GM21528 (cell line): ENCODE results near the gene APOH.
"Not testable (repeated sequence)": the region's sequence is repeated elsewhere in the genome, so short reads cannot be mapped to it uniquely, and the experiment has no call there.

Experiments used
- ATAC-seq: cut with Tn5 transposase; IDR thresholded peaks from one replicate; pipeline ENCODE4 v1.9.1; 2021; ENCODE audit warnings: mild to moderate bottlenecking, moderate library complexity; ENCODE audit not compliant: unreplicated experiment, low FRiP score

Gene APOH, protein sequence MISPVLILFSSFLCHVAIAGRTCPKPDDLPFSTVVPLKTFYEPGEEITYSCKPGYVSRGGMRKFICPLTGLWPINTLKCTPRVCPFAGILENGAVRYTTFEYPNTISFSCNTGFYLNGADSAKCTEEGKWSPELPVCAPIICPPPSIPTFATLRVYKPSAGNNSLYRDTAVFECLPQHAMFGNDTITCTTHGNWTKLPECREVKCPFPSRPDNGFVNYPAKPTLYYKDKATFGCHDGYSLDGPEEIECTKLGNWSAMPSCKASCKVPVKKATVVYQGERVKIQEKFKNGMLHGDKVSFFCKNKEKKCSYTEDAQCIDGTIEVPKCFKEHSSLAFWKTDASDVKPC

DNA sequence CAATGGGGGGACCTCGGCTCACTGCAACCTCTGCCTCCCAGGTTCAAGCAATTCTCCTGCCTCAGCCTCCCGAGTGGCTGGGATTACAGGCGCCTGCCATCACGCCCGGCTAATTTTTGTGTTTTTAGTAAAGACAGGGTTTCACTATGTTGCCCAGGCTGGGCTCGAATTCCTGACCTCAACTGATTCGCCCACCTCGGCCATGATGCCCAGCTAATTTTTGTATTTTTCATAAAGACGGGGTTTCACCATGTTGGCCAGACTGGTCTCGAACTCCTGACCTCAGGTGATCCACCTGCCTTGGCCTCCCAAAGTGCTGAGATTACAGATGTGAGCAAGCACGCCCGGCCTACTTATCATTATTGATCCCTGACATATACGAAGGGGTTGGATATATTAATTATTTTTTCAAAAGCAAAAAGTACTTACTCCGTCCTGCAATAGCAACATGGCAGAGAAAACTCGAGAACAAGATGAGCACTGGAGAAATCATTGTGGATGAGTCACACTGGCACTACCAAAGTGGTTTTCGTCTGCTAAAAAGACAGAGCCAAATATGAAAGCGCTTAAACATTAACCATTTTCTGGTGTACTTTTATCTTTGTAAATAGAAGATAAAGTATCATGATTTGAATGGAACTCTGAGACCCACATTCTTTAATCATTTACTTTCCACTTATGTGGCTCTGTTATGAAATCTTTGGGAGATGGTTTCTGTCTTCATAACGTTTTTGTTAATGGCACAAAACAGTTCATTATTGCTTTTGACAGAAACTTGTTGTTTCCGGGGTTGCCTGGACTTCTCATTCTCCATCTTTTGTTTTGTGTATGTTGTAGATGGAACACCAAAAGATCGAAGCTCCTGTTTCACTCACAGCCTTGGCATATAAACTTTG is at the start of gene APOH:
Gene APOH, minus strand, starts transcription at position 529 of the 896 bp plus-strand sequence. Its CDS starts 36 bp downstream, at position 493.
- no peak for ATAC-seq

DNA sequence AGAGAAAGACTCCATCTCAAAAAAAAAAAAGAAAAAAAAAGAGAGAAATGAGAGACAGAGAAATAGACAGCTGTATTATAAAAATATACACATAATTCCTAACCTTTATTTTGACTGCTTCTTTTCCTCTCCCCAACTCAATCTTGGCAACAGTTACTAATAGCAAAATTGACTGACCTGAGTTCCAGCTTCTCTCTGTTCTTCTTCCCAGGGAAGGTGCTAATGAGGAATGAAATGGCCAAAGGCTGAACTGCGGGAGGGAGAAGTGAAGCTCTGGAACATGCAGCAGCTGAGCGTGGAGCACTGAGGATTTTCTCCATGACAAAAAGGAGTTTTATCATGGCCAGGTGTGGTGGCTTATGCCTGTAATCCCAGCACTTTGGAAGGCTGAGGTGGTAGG is 48.0 kb upstream of the APOH start:
- ATAC-seq: no peak

DNA sequence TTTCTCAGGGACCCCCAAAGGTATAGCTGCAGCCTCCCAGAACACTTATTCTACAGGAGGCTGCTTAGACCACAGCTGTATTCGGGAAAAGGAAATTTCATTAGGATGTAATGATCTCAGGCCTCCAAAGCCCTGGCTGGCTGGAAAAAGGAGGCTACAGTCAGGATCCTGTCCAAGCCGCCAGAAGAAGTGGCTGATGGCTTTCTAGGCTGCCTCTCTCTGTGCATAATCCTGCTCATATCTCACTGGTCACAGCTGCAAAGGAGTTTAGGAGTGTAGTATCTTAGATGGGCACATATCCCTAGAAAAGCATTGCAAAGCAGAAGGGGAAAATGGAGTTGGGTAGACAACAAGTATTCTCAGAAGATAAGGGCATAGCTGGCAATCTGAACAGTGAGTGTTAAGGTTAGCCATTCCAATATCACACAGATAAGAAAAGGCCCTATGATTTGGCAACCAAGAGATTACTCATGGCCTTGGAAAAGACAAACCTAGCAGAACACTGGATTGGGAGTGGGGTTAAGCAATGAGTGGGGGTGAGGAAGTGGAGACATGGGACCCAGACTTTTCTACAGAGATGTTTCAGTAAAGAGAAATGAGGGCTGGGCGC is 47.2 kb upstream of the APOH start:
- no peak for ATAC-seq

DNA sequence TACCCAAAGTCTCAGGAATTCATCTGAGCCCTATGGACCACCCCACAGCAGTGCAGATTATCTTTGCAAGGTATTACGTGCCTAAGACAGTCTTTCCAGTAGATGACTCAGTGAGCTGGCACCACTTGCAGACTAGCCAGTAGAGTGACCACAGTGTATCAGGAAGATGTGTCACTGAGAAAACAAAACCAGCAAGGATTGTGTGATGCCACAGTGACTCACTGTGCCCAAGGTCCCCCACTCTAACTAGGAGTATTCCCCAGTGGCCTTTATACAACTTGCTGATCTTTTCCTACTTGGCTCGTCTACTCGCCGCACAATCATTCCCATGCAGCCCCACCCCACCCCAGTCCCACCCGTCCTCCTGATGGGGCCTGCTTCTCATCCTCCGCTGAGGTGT is 46.4 kb upstream of the APOH start:
- no peak for ATAC-seq

DNA sequence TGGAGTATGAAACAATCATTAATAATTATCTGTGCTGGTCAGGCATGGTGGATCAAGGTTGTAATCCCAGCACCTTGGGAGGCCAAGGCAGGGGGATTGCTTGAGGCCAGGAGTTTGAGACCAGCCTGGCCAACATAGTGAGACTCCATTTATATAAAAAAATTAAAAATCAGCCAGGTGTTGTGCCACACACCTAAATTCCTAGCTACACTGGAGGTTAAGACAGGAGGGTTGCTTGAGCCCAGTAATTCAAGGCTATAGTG is 44.3 kb upstream of the APOH start:
- ATAC-seq: no peak

DNA sequence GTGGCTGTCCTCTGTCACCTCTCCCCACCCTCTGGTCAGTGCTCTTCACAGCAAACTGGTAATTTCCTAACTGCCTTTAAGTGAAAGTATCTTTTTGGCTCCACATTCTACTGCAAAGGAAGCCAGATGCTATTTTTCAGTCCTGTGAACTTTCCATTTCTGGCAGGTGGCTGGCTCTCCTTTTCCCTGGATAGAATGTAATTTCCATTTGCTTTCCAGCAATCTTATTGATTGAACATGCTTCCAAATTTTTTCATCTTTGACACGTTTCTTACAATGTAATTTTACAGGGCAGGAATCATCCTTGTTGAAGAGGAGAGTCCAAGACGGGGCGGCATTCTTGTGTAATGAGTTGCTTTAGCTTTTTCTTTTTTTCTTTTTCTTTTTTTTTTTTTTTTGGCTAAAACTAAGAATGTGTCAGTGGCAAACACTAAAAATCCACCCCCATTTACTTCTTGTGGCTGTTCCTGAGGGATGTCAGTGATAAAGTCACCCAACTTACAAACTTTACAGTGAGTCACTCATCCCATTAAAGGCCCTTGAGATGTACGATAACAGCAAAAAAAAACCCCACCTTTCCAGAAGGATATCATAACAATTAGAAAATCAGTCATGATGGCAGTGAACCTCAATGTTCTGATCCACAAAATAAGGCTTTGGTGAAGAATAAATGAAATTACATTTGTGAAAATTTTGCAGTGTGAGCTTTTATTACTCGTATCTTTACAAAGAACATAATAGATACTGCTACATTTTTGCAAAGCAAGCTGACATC is 43.8 kb upstream of the APOH start:
- no peak for ATAC-seq

DNA sequence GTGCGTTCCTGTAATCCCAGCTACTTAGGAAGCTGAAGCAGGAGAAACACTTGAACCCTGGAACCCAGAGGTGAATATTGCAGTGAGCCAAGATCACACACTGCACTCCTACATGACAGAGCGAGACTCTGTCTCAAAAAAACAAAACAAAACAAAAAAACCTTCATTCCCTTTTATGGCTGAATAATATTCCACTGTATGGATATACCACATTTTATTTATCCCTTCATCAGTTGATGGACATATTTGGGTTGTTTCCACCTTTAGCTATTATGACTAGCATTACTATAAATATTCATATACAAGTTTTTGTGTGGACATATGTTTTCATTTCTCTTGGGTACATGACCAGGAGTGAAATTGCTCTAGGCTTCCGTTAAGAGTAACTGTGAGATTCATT is 42.3 kb upstream of the APOH start:
- ATAC-seq: no peak

DNA sequence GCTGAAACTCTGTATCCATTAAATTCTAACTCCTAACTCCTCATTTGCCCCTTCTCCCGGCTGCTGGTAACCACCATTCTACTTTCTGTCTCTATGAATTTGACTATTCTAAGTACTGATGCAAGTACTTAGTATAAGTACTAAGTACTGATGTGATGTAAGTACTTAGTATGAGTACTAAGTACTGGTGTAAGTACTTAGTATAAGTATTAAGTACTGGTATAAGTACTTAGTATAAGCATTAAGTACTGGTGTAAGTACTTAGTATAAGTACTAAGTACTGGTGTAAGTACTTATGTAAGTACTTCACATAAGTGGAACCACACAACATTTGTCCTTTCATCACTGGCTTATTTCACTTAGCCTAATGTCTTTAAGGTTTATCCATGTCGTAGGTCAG is 40.9 kb upstream of the APOH start:
- no peak for ATAC-seq

DNA sequence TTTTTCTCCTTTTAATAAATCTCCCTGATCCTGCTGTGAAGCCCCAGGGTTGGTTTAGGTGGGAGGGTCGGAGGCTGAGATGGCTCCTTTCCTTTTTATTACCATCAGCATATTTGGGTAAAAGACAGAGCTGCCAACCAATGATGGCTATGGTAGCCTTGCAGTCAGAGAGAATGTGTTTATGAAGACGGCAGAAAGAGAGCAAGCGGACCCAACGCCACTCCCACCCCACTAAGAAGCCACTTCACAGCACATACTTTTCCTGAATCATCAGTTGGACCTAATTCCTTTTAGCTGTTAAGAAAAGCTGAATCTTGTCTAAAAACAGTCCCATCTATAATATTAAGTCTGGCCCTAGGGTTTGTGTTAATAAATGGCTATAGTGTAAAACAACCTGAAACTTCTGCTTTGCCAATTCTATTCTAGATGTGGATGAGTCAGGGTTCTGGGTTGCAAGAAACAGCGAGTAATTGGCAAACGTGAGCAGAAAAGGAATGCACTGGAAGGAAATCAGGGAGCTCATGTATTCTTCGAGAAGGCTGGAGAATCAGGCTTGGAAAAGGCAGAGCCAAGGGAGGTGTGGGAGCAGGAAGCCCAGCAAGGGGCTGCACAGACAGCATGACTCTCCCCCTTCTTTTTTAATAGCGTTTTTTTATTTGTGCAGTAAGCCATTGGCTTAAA is 39.2 kb upstream of the APOH start:
- ATAC-seq: no peak

DNA sequence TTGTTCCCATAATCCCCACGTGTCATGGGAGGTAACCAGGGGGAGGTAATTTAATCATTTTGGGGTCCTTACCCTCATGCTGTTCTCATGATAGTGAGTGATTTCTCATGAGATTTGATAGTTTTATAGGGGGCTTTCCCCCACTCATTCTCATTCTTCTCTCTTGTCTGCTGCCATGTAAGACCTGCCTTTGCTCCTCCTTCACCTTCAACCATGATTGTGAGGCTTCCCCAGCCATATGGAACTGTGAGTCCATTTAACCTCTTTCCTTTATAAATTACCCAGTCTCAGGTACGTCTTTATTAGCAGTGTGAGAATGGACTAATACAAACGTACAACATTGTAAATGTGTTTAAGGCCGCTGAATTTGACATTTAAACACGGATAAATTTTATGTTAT is 35.5 kb upstream of the APOH start:
- ATAC-seq: no peak

DNA sequence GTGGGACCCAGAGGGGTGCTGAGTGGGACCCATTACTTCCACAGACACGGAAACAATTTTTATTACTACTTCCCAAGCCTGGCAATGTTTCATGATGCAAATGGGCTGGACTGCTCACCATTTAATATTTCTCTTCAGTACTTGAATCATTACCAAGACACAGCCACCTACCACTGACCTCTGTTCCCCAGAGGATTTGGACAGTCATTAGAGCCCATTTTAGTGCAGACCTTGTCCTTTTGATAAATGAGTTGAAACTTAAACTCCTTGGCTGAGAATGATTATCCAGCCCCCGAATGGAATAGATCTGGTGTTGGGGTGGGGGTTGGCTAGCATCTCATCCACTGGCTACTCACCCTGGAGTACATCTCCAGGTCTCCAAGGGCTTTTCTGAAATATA is 33.6 kb upstream of the APOH start:
- ATAC-seq: no peak

DNA sequence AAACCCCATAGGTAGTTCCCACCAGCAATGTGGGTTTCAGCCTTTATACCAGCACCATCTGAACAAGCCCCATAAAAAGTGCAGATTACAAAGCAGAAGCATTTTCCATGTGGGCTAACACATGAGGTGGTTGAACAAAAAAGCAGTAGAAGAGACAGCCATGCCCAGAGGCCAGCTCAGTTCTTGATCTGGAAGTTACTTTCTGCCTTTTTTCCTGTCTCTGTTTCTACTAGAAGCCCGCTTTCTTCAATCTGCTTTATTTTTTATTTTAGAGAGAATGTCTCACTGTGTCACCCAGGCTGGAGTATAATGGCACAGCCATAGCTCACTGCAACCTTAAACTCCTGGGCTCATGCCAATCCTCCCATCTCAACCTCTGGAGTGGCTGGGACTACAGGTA is 31.5 kb upstream of the APOH start:
- no peak for ATAC-seq

DNA sequence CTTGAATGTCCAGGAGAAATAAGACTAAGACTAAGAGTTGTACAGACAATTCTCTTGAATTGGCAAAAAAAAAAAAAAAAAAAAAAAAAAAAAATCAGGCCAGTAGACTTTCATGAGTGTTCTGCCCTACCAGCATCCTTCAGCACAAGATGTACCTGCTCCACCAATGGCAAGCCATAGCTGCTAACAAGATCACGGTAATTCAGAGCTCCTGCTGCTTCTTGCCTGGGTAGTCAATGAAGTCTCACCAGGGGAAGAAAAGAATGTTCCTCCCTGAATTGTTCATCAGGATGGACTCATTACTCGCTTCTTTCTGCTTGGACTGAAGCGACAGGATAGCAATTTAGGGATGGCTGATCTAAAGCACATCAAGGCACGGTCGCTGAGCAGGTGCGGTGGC is 31.1 kb upstream of the APOH start:
- ATAC-seq: no peak

DNA sequence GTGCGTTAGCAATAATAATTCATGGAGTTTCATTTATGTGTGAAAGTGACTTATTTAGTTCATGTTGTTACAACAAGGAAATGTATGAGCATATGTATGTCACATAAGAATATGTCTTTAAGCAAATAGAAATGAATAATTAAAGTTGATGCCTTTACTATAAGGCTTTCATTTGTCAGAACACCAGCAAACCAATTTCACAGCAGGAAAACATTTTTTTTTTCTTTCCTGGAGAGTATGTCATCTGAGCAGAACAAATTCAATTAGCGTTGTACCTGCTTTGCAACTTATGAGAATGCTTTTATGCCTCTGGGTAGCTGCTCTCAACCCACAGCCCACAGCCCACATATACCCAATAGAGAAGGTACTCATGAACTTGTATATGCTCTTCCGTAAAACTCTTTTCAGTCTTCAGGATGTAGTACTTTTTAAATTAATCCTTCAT is 26.3 kb upstream of the APOH start:
- no peak for ATAC-seq

DNA sequence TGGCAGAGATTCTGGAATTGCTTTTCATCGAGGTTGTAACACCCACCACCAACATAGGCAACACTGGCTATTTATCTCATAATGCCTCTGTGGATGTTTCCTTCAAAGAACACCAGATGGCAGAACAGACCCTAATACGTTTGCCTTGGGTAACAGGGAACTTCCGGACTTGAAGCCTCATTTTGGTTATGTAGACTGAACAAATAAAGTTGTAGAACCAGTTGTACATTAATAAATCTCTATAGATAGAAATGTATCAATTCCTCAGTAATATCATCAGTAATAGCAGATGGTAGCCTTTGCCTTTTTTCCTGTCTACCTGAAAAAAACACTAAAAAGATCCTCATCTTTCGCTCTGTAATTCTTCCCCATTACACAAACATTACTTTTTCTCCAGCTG is 25.9 kb upstream of the APOH start:
- ATAC-seq: no peak

DNA sequence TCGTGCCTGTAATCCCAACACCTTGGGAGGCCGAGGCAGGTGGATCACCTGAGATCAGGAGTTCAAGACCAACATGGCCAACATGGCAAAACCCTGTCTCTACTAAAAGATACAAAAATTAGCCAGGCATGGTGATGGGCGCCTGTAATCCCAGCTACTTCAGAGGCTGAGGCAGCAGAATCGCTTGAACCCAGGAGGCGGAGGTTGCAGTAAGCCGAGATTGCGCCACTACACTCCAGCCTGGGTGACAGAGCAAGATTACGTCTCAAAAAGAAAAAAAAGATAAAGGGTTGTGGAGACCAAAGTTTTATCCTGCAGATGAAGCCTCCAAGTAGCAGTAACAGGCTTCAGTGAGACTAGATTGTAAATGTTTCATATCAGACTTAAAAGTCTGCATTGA is 24.2 kb upstream of the APOH start:
- not testable (repeated sequence) for ATAC-seq

DNA sequence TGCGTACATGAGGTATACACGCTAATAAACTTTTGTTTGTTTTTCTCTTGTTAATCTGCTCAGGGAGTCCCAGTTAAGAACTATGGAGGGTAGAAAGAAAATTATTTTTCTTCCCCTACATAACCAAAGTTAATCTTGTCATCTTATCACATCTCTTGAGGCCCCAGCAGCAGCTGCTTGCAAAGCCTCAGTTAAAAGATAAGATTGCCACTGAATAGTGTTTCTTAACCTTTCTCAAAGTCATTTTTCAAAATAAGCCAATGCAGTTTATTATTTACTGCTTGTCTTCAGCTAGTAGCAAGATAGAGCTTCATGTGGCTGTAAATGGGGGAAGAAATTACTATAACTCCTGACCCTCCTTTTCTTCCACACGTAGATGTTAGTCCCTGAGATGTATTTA is 21.5 kb upstream of the APOH start:
- ATAC-seq: no peak

DNA sequence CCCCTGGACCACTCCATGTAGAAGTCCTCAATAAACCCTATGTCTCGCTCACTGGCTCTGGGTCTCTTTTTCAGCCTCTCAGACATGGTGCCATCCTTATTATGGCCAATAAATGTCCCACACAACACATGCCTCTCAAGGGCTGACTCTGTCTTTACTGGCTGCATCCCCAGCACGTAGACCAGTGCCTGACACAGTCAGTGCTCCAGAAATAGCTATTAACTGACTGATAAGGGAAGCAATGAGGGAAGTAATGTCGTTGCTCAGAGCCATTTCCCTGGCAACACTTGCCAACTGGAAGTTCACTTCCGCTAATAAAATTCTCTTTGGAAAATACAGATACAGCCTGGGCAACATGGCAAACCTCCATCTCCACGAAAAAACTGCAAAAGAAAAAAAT is 19.1 kb upstream of the APOH start:
- ATAC-seq: no peak

DNA sequence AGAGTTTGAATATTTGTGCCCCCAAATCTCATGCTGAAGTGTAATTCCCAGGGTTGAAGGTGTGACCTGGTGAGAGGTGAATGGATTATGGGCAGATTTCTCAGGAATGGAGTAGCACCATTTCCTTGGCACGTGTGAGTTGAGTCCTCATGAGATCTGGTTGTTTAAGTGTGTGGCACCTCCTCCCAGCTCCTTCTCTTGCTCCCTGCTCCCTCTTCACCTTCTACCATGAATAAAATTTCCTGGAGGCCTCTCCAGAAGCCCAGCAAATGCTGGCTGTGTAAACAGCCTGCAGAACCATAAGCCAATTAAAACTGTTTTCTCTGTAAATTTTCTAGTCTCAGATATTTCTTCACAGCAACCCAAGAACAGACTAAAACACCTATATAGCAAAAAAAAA is 12.6 kb upstream of the APOH start:
- no peak for ATAC-seq

DNA sequence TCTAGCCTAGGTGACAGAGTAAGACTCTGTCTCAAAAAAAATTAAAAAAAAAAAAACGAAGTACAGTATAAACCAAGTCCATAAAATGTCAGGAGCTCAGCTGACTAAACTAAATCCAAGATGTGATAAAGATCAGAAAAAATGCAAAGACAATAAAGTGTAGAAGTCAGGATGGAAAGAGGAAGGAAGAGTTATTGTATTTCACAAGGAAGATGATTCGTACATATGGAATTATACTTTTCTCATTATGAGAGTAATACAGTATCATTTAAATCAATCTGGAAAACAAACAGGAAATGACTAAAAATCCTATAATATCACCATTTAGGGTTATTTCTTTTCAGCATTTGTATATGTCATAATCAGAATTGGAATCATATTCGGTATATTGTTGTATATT is 11.4 kb upstream of the APOH start:
- ATAC-seq: no peak
